Measurements from ENCODE around the gene PTPRA. TPM values are rescaled to one million over a fixed set of nuclear protein-coding genes. Genes with fewer than 3 reads are reported as not detected.
A peak's percentile ranks its signal among the peaks of the same experiment; 100 is the strongest.

Gene PTPRA
- total RNA-seq, 2 donors from 2014 or later = 52.4 to 58.7 TPM

- WGBS, 2 experiments (ENCODE audit: insufficient coverage in 1 of 2, insufficient read length in 1 of 2) = 82 to 90% methylated on average over 8 of the region's 8 CpGs
- TF ChIP-seq, protein P1, sequence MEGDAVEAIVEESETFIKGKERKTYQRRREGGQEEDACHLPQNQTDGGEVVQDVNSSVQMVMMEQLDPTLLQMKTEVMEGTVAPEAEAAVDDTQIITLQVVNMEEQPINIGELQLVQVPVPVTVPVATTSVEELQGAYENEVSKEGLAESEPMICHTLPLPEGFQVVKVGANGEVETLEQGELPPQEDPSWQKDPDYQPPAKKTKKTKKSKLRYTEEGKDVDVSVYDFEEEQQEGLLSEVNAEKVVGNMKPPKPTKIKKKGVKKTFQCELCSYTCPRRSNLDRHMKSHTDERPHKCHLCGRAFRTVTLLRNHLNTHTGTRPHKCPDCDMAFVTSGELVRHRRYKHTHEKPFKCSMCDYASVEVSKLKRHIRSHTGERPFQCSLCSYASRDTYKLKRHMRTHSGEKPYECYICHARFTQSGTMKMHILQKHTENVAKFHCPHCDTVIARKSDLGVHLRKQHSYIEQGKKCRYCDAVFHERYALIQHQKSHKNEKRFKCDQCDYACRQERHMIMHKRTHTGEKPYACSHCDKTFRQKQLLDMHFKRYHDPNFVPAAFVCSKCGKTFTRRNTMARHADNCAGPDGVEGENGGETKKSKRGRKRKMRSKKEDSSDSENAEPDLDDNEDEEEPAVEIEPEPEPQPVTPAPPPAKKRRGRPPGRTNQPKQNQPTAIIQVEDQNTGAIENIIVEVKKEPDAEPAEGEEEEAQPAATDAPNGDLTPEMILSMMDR (conservative IDR thresholded peaks at IDR 0.05) = no peak
- Histone ChIP-seq H3K27ac (ENCODE audit: low read depth, low read length) (no peak overlapping the region), H3K4me3 (ENCODE audit: low read length) (no peak overlapping the region), H3K9me3 (ENCODE audit: control insufficient read depth, low read length) (no peaks in the 10 kb centered on the region), H3K27me3 (ENCODE audit: control insufficient read depth, insufficient read depth, low read length, poor library complexity, severe bottlenecking) (peaks cover 26% of the 10 kb centered on the region), H3K36me3 (ENCODE audit: control insufficient read depth, insufficient read depth, low read length) (no peaks in the 10 kb centered on the region), H3K4me1 (ENCODE audit: control insufficient read depth, insufficient read depth, low read length) (no peaks in the 10 kb centered on the region), H3K9ac (ENCODE audit: extremely low read depth, low read length, poor library complexity, severe bottlenecking) (no peak overlapping the region)
- Mint-ChIP-seq H3K27me3 (ENCODE audit: insufficient read depth) (peaks cover 48% of the 10 kb centered on the region), H3K27ac (no peak overlapping the region), H3K9me3 (peaks cover 1% of the 10 kb centered on the region), H3K4me3 (no peak overlapping the region), H3K36me3 (ENCODE audit: low read depth) (no peaks in the 10 kb centered on the region), H3K4me1 (no peaks in the 10 kb centered on the region)
- no peak for DNase-seq
Observed at GRCh38 chr20:3068075-3068474, 194.8 kb downstream of the PTPRA start.

GRCh38 chr20:3068986-3069900 lies 196.0 kb downstream of the PTPRA start:
- H3K4me3 Mint-ChIP-seq = no peak overlapping the region

DNA sequence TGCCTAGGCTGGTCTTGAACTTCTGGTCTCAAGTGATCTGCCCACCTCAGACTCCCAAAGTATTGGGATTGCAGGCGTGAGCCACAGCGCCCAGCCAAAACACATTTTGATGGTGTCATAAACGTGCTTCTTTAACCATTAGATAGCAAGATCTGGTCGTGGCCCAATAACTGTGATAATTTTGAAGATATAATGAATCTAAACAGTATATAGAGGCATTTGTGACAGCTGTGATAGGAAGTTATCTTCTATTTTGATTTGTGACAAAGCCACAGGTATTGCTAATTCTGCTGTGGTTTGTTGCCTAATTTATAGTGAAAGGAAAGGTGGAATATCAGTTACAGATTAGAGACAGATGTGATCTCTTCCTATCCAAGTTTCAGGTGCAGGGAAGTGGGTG lies 197.4 kb downstream of the PTPRA start:
- TF ChIP-seq, protein P1 (conservative IDR thresholded peaks at IDR 0.05) = no peak
- DNase-seq = no peak
- Mint-ChIP-seq H3K36me3 (ENCODE audit: low read depth) (no peaks in the 10 kb centered on the region), H3K4me3 (peak overlapping the region; percentile 47), H3K27me3 (ENCODE audit: insufficient read depth) (peaks cover 68% of the 10 kb centered on the region), H3K9me3 (peaks cover 1% of the 10 kb centered on the region), H3K27ac (no peak overlapping the region), H3K4me1 (no peaks in the 10 kb centered on the region)
- 95 to 98% methylated on average over 4 of the region's 4 CpGs for WGBS, 2 experiments (ENCODE audit: insufficient coverage in 1 of 2, insufficient read length in 1 of 2)
- no peak overlapping the region for H3K4me3 ChIP-seq (ENCODE audit: low read length)
- no peaks in the 10 kb centered on the region for H3K36me3 ChIP-seq (ENCODE audit: control insufficient read depth, insufficient read depth, low read length)
- H3K9ac ChIP-seq (ENCODE audit: extremely low read depth, low read length, poor library complexity, severe bottlenecking) = no peak overlapping the region
- no peak overlapping the region for H3K27ac ChIP-seq (ENCODE audit: low read depth, low read length)
- H3K9me3 ChIP-seq (ENCODE audit: control insufficient read depth, low read length) = no peaks in the 10 kb centered on the region
- H3K4me1 ChIP-seq (ENCODE audit: control insufficient read depth, insufficient read depth, low read length) = no peaks in the 10 kb centered on the region
- peaks cover 36% of the 10 kb centered on the region for H3K27me3 ChIP-seq (ENCODE audit: control insufficient read depth, insufficient read depth, low read length, poor library complexity, severe bottlenecking)

More at GRCh38 chr20:3068986-3069900, 196.0 kb downstream of the PTPRA start:
- Histone ChIP-seq H3K4me1 (ENCODE audit: control insufficient read depth, insufficient read depth, low read length) (no peaks in the 10 kb centered on the region), H3K4me3 (ENCODE audit: low read length) (no peak overlapping the region), H3K36me3 (ENCODE audit: control insufficient read depth, insufficient read depth, low read length) (no peaks in the 10 kb centered on the region), H3K27ac (ENCODE audit: low read depth, low read length) (no peak overlapping the region), H3K9me3 (ENCODE audit: control insufficient read depth, low read length) (no peaks in the 10 kb centered on the region), H3K27me3 (ENCODE audit: control insufficient read depth, insufficient read depth, low read length, poor library complexity, severe bottlenecking) (peaks cover 36% of the 10 kb centered on the region), H3K9ac (ENCODE audit: extremely low read depth, low read length, poor library complexity, severe bottlenecking) (no peak overlapping the region)
- 77 to 89% methylated on average over 3 to 8 of the region's 8 CpGs for WGBS, 2 experiments (ENCODE audit: insufficient coverage in 1 of 2, insufficient read length in 1 of 2)
- Mint-ChIP-seq H3K9me3 (peaks cover 1% of the 10 kb centered on the region), H3K4me1 (no peaks in the 10 kb centered on the region), H3K27me3 (ENCODE audit: insufficient read depth) (peaks cover 60% of the 10 kb centered on the region), H3K36me3 (ENCODE audit: low read depth) (no peaks in the 10 kb centered on the region), H3K27ac (no peak overlapping the region)
- peak; percentile 65 for DNase-seq
- TF ChIP-seq, protein P1 (conservative IDR thresholded peaks at IDR 0.05) = peak; percentile 65

Data from endodermal cell (in vitro differentiated cells).